H9 (cell line): ENCODE results near the gene ERC2. TPM values are rescaled to one million over a fixed set of nuclear protein-coding genes. Genes with fewer than 3 reads are reported as not detected.

ENCODE experiments used
- DNase-seq: peaks from one replicate; pipeline ENCODE4 v3.0.0-alpha.2; 2017
- H2AFZ ChIP-seq: one replicate; pipeline ENCODE4 v1.6.1; 2013; ENCODE audit warnings: mild to moderate bottlenecking, low read length, control low read depth, moderate library complexity
- H2AK5ac ChIP-seq: 2 replicates; pipeline ENCODE4 v1.6.1; 2013; ENCODE audit warnings: low read length, control low read depth, mixed read lengths; ENCODE audit not compliant: insufficient read length
- H2BK120ac ChIP-seq: one replicate; pipeline ENCODE4 v1.6.1; 2013; ENCODE audit warnings: low read depth, mild to moderate bottlenecking, low read length, control low read depth, inconsistent platforms; ENCODE audit not compliant: poor library complexity, severe bottlenecking
- H2BK12ac ChIP-seq: 2 replicates; pipeline ENCODE4 v1.6.1; 2013; ENCODE audit warnings: low read length, control low read depth, mixed read lengths, low read depth; ENCODE audit not compliant: insufficient read length
- H2BK15ac ChIP-seq: 2 replicates; pipeline ENCODE4 v1.6.1; 2013; ENCODE audit warnings: low read depth, low read length, control low read depth
- H2BK20ac ChIP-seq: one replicate; pipeline ENCODE4 v1.6.1; 2013; ENCODE audit warnings: low read depth, mild to moderate bottlenecking, low read length, control low read depth, inconsistent platforms; ENCODE audit not compliant: poor library complexity, severe bottlenecking
- H2BK5ac ChIP-seq: 2 replicates; pipeline ENCODE4 v1.6.1; 2013; ENCODE audit warnings: low read length, control low read depth, mixed read lengths; ENCODE audit not compliant: insufficient read length
- H3K14ac ChIP-seq: 2 replicates; pipeline ENCODE4 v1.6.1; 2013; ENCODE audit warnings: low read length, control low read depth; ENCODE audit not compliant: insufficient read depth
- H3K18ac ChIP-seq: 2 replicates; pipeline ENCODE4 v1.6.1; 2013; ENCODE audit warnings: low read depth, mild to moderate bottlenecking, mixed read lengths, low read length, control low read depth; ENCODE audit not compliant: insufficient read length
- H3K23ac ChIP-seq: 2 replicates; pipeline ENCODE4 v1.6.1; 2013; ENCODE audit warnings: low read length, control low read depth, mixed read lengths, low read depth; ENCODE audit not compliant: insufficient read length
- H3K23me2 ChIP-seq: 2 replicates; pipeline ENCODE4 v1.6.1; 2013; ENCODE audit warnings: low read depth, mild to moderate bottlenecking, mixed read lengths, low read length, control low read depth; ENCODE audit not compliant: insufficient read length, poor library complexity, severe bottlenecking
- H3K27ac ChIP-seq: 2 replicates; pipeline ENCODE4 v1.5.1; 2013; ENCODE audit warnings: low read length, control low read depth, mixed read lengths, low read depth; ENCODE audit not compliant: insufficient read length
- H3K27me3 ChIP-seq: 2 replicates; pipeline ENCODE4 v1.6.1; 2013; ENCODE audit warnings: low read length, control low read depth, inconsistent platforms; ENCODE audit not compliant: insufficient read depth
- H3K4ac ChIP-seq: 2 replicates; pipeline ENCODE4 v1.6.1; 2013; ENCODE audit warnings: low read depth, mild to moderate bottlenecking, control low read depth, inconsistent platforms, low read length, moderate library complexity
- H3K4me1 ChIP-seq: 2 replicates; pipeline ENCODE4 v1.6.1; 2013; ENCODE audit warnings: low read length, control low read depth, inconsistent platforms; ENCODE audit not compliant: insufficient read depth
- H3K4me2 ChIP-seq: 2 replicates; pipeline ENCODE4 v1.6.1; 2013; ENCODE audit warnings: low read length, control low read depth, mixed read lengths; ENCODE audit not compliant: insufficient read length, insufficient read depth
- H3K56ac ChIP-seq: 2 replicates; pipeline ENCODE4 v1.6.1; 2013; ENCODE audit warnings: low read depth, mild to moderate bottlenecking, mixed read lengths, low read length, control low read depth; ENCODE audit not compliant: insufficient read length
- H3K79me1 ChIP-seq: 2 replicates; pipeline ENCODE4 v1.6.1; 2013; ENCODE audit warnings: low read depth, mild to moderate bottlenecking, moderate library complexity, low read length, control low read depth, inconsistent platforms; ENCODE audit not compliant: insufficient read depth, poor library complexity, severe bottlenecking
- H3K79me2 ChIP-seq: 2 replicates; pipeline ENCODE4 v1.6.1; 2013; ENCODE audit warnings: low read length, control low read depth, inconsistent platforms; ENCODE audit not compliant: insufficient read depth
- H3K9ac ChIP-seq: 2 replicates; pipeline ENCODE4 v1.6.1; 2013; ENCODE audit warnings: low read length, control low read depth, mixed read lengths; ENCODE audit not compliant: insufficient read length; ENCODE audit errors: extremely low read depth
- H3K9me3 ChIP-seq: one replicate; pipeline ENCODE4 v1.6.1; 2013; ENCODE audit warnings: low read depth, low read length, inconsistent platforms; ENCODE audit not compliant: control insufficient read depth
- H3T11ph ChIP-seq: one replicate; pipeline ENCODE4 v1.6.1; 2013; ENCODE audit warnings: mild to moderate bottlenecking, low read length, control low read depth, inconsistent platforms
- H4K20me1 ChIP-seq: one replicate; pipeline ENCODE4 v1.6.1; 2013; ENCODE audit not compliant: control insufficient read depth, insufficient read length, insufficient read depth
- H4K5ac ChIP-seq: 2 replicates; pipeline ENCODE4 v1.6.1; 2013; ENCODE audit warnings: low read depth, mild to moderate bottlenecking, mixed read lengths, low read length, control low read depth; ENCODE audit not compliant: insufficient read length
- H4K8ac ChIP-seq: replicated peaks from 2 replicates; pipeline ENCODE4 v1.6.1; 2013; ENCODE audit warnings: low read length, control low read depth, mixed read lengths, low read depth; ENCODE audit not compliant: insufficient read length
- H4K91ac ChIP-seq: 2 replicates; pipeline ENCODE4 v1.6.1; 2013; ENCODE audit warnings: low read depth, mild to moderate bottlenecking, moderate library complexity, mixed read lengths, low read length, control low read depth; ENCODE audit not compliant: insufficient read length
- H3K27ac Mint-ChIP-seq, 3 experiments: 2 replicates in 2 of 3; 3 replicates in 1 of 3; pipeline ENCODE4 v1.8.0; 2020 to 2021; ENCODE audit warnings: mixed read lengths in 3 of 3, mild to moderate bottlenecking in 1 of 3, moderate library complexity in 1 of 3
- H3K27me3 Mint-ChIP-seq: 2 replicates; pipeline ENCODE4 v1.8.0; 2021; ENCODE audit warnings: low read depth, mild to moderate bottlenecking, moderate library complexity, mixed read lengths
- H3K36me3 Mint-ChIP-seq, 3 experiments: 2 replicates in 2 of 3; 3 replicates in 1 of 3; pipeline ENCODE4 v1.8.0; 2020 to 2021; ENCODE audit warnings: low read depth in 3 of 3, mixed read lengths in 3 of 3; ENCODE audit not compliant: insufficient read depth in 1 of 3
- H3K4me1 Mint-ChIP-seq, 2 experiments: 2 replicates each; pipeline ENCODE4 v1.8.0; 2020; ENCODE audit warnings: mixed read lengths in 2 of 2
- H3K4me3 Mint-ChIP-seq, 2 experiments: 2 replicates in 1 of 2; 3 replicates in 1 of 2; pipeline ENCODE4 v1.8.0; 2020 to 2021; ENCODE audit warnings: mild to moderate bottlenecking in 2 of 2, mixed read lengths in 2 of 2, moderate library complexity in 1 of 2
- H3K9me3 Mint-ChIP-seq, 2 experiments: 2 replicates in 1 of 2; 3 replicates in 1 of 2; pipeline ENCODE4 v1.8.0; 2020; ENCODE audit warnings: mild to moderate bottlenecking in 2 of 2, mixed read lengths in 2 of 2, moderate library complexity in 1 of 2
- WGBS: extraction: QIAGEN DNeasy Blood & Tissue Kit; methylation state at CpG from one replicate; pipeline ENCODE4 v1.1.7; 2013; ENCODE audit warnings: missing lambda C conversion rate, low lambda C conversion rate, mixed read lengths; ENCODE audit not compliant: insufficient read length; ENCODE audit errors: extremely low coverage; 5-methylcytosine and 5-hydroxymethylcytosine counted together
- total RNA-seq: library from RNA; stranded (reverse); gene quantifications from 2 replicates; pipeline ENCODE4 v1.2.1, GENCODE V29; 2021
- TF ChIP-seq, protein P1 (sequence below): fragments of 200-600 bp; sonication (generic); conservative IDR thresholded peaks from 3 replicates; pipeline ENCODE4 v1.8.0; 2021; ENCODE audit warnings: antibody characterized with exemption, mild to moderate bottlenecking

ERC2 gene
- total RNA-seq, 1 experiment from 2014 or later, result 15.4 TPM

DNA sequence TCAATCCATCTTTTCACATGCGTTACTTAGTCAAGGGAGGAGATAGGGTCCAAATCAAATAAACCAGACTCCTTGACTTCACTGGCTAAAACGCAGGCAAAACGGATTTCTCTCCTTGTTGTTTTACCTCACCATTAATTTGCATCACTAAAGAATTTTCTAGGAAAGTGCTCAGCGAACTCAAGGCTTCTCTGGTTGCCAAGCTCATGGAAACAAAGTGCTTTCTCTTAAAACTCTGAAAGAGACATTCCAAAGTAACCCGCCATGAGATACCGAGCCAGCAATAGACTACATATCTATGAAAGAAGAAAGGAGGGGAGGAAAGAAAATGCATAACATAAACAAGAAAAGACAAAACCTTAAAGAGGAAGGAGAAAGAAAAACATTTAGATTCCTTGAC lies 769.4 kb downstream of the ERC2 start:
- H2BK120ac ChIP-seq, result no peak overlapping the region
- Mint-ChIP-seq H3K9me3 (no peaks in the 10 kb centered on the region), H3K27ac (peak overlapping the region in 1 of 3 experiments; percentile 94; a peak in 2 of 7 replicates), H3K27me3 (0 out of 2 replicates have a peak, but pooled peaks cover 3% of the 10 kb centered on the region), H3K4me3 (peak overlapping the region in 1 of 2 experiments; percentile 43; a peak in 2 of 5 replicates), H3K36me3 (peaks cover 0 to 4% (median 4%) of the 10 kb centered on the region in 3 experiments; a peak in 1 of 7 replicates), H3K4me1 (peaks cover 42 to 53% of the 10 kb centered on the region in 2 experiments)
- H4K20me1 ChIP-seq, result no peaks in the 10 kb centered on the region
- no peak overlapping the region for H3K9ac ChIP-seq
- no peaks in the 10 kb centered on the region for H3K9me3 ChIP-seq
- no peaks in the 10 kb centered on the region for H3K79me1 ChIP-seq
- H3K4me2 ChIP-seq, result no peak overlapping the region
- H2BK5ac ChIP-seq, result no peak overlapping the region
- TF ChIP-seq, protein P1, sequence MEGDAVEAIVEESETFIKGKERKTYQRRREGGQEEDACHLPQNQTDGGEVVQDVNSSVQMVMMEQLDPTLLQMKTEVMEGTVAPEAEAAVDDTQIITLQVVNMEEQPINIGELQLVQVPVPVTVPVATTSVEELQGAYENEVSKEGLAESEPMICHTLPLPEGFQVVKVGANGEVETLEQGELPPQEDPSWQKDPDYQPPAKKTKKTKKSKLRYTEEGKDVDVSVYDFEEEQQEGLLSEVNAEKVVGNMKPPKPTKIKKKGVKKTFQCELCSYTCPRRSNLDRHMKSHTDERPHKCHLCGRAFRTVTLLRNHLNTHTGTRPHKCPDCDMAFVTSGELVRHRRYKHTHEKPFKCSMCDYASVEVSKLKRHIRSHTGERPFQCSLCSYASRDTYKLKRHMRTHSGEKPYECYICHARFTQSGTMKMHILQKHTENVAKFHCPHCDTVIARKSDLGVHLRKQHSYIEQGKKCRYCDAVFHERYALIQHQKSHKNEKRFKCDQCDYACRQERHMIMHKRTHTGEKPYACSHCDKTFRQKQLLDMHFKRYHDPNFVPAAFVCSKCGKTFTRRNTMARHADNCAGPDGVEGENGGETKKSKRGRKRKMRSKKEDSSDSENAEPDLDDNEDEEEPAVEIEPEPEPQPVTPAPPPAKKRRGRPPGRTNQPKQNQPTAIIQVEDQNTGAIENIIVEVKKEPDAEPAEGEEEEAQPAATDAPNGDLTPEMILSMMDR, result no peak
- no peaks in the 10 kb centered on the region for H3K23me2 ChIP-seq
- H4K8ac ChIP-seq, result no peak overlapping the region
- H3K4me1 ChIP-seq, result peaks cover 13% of the 10 kb centered on the region; the same call in 1 of the 2 replicates
- H2BK15ac ChIP-seq, result no peak overlapping the region
- H2BK20ac ChIP-seq, result no peak overlapping the region
- no peak overlapping the region for H2AK5ac ChIP-seq
- no CpG with 5 or more reads among the region's 6 CpGs for WGBS
- H3K56ac ChIP-seq, result no peak overlapping the region
- no peak overlapping the region for H2BK12ac ChIP-seq
- DNase-seq, result no peak
- no peak overlapping the region for H2AFZ ChIP-seq
- no peak overlapping the region for H3K4ac ChIP-seq
- no peaks in the 10 kb centered on the region for H3K27me3 ChIP-seq
- H3K79me2 ChIP-seq, result no peaks in the 10 kb centered on the region
- H4K5ac ChIP-seq, result no peak overlapping the region
- no peak overlapping the region for H3T11ph ChIP-seq
- no peak overlapping the region for H3K14ac ChIP-seq
- no peak overlapping the region for H3K18ac ChIP-seq
- H4K91ac ChIP-seq, result no peak overlapping the region
- no peak overlapping the region for H3K27ac ChIP-seq
- no peak overlapping the region for H3K23ac ChIP-seq
